ENCODE results near the gene MDP1. TPM values are rescaled to one million over a fixed set of nuclear protein-coding genes. Genes with fewer than 3 reads are reported as not detected.
A peak's percentile ranks its signal among the peaks of the same experiment; 100 is the strongest.

MDP1 gene
- total and polyA plus RNA-seq, 10 of the 15 experiments (the other 5 are each of a cell fraction or from before 2014, with no cell fraction given), result 10.4 to 45.8 (median 23.5) TPM

GRCh38 chr14:24212924-24213865 lies 2.7 kb downstream of the MDP1 start, which contains the start of gene CHMP4A (continued):
- TF ChIP-seq ZNF687 (IDR thresholded peaks at IDR 0.05), result peak; percentile 39
- no peak for TF ChIP-seq CUX1 (IDR thresholded peaks at IDR 0.05; ENCODE audit: insufficient replicate concordance, low read depth, low read length)
- TF ChIP-seq JUND (IDR thresholded peaks at IDR 0.05; ENCODE audit: low read depth, low read length), result 0 out of 2 replicates have a peak, but pooled peaks have one; percentile 24
- TF ChIP-seq STAT1 (conservative IDR thresholded peaks at IDR 0.05), result 0 out of 2 replicates have a peak, but pooled peaks have one; percentile 23
- TF ChIP-seq KDM1A (IDR thresholded peaks at IDR 0.05; ENCODE audit: borderline replicate concordance), result no peak
- TF ChIP-seq SMAD1 (IDR thresholded peaks at IDR 0.05; ENCODE audit: low read depth, partially characterized antibody), result peak; percentile 89
- TF ChIP-seq IKZF2 (IDR thresholded peaks at IDR 0.05), result peak; percentile 68 to 74; a peak in 3 of 4 replicates
- peak; percentile 79; the same call in 1 of the 2 replicates for TF ChIP-seq SIN3A (IDR thresholded peaks at IDR 0.05; ENCODE audit: low read depth, low read length)

All from GM12878 (cell line).